Activated CD4-positive, alpha-beta T cell treated with anti-CD3 and anti-CD28 coated beads, Interleukin-2, amount 10 ng/mL, durations not matched to agents 24 days and 14 days (primary cell): ENCODE measurements around the gene MYOM1. TPM values are rescaled to one million over a fixed set of nuclear protein-coding genes. Genes with fewer than 3 reads are reported as not detected.
"Not testable (repeated sequence)": the region's sequence is repeated elsewhere in the genome, so short reads cannot be mapped to it uniquely, and the experiment has no call there.

Source experiments
- DNase-seq: peaks from one replicate; pipeline ENCODE4 v3.0.0; 2022
- H3K27ac Mint-ChIP-seq: one replicate; pipeline ENCODE4 v1.8.0; 2022; ENCODE audit warnings: mild to moderate bottlenecking, mixed read lengths
- H3K27me3 Mint-ChIP-seq: one replicate; pipeline ENCODE4 v1.8.0; 2022; ENCODE audit warnings: mixed read lengths
- H3K36me3 Mint-ChIP-seq: one replicate; pipeline ENCODE4 v1.8.0; 2022; ENCODE audit warnings: low read depth, mild to moderate bottlenecking, mixed read lengths
- H3K4me1 Mint-ChIP-seq: one replicate; pipeline ENCODE4 v1.8.0; 2021; ENCODE audit warnings: mixed read lengths
- H3K4me3 Mint-ChIP-seq: one replicate; pipeline ENCODE4 v1.8.0; 2022; ENCODE audit warnings: mild to moderate bottlenecking, moderate library complexity, mixed read lengths
- H3K9me3 Mint-ChIP-seq: one replicate; pipeline ENCODE4 v1.8.0; 2021; ENCODE audit warnings: mixed read lengths
- intact Hi-C: fragments of 100-400 bp; cut with micrococcal nuclease; formaldehyde crosslinking; loops from one replicate; pipeline ENCODE4 v1.15.1; 2023
- total RNA-seq: library from RNA; stranded (reverse); gene quantifications from 2 replicates; pipeline ENCODE4 v1.2.3, GENCODE V29; 2022

The MYOM1 gene
- total RNA-seq, 1 donor from 2014 or later, result 0.75 TPM

DNA sequence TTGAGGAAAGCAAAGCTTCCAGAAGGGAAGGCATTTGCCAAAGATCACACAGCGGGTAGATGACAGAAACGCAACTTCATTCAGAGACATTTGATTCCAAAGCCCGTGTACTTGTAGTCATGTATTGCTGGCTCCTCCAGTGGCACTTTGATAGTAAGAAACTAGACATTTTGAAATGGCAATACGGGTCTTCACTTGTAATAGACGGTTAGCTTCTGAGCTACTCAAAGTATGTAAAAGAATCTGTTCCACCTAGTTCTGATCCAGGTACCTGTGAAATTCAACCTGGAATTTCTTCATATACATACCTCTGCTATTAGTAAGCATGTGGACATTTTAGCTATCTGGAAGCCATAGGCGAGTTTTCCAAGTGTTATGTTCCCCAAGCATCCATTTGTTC, 1.7 kb upstream of the MYOM1 start:
- peaks cover 3% of the 10 kb centered on the region for H3K27me3 Mint-ChIP-seq
- H3K9me3 Mint-ChIP-seq, result no peaks in the 10 kb centered on the region
- peaks cover 2% of the 10 kb centered on the region for H3K4me1 Mint-ChIP-seq
- H3K4me3 Mint-ChIP-seq, result no peak overlapping the region
- H3K27ac Mint-ChIP-seq, result no peak overlapping the region
- intact Hi-C loops, result no loop called here
- DNase-seq, result peak; percentile 45
- H3K36me3 Mint-ChIP-seq, result no peaks in the 10 kb centered on the region

GRCh38 chr18:3220868-3221267, 1.1 kb upstream of the MYOM1 start:
- H3K36me3 Mint-ChIP-seq, H3K4me3 Mint-ChIP-seq, H3K27me3 Mint-ChIP-seq, intact Hi-C loops, H3K4me1 Mint-ChIP-seq, H3K9me3 Mint-ChIP-seq, H3K27ac Mint-ChIP-seq: not testable (repeated sequence)
- DNase-seq, result peak; percentile 37

- no peak overlapping the region for H3K4me3 Mint-ChIP-seq
- H3K4me1 Mint-ChIP-seq, result peaks cover 2% of the 10 kb centered on the region
- no peaks in the 10 kb centered on the region for H3K9me3 Mint-ChIP-seq
- intact Hi-C loops, result no loop called here
- DNase-seq, result peak; percentile 13
- peaks cover 3% of the 10 kb centered on the region for H3K27me3 Mint-ChIP-seq
- H3K27ac Mint-ChIP-seq, result no peak overlapping the region
- no peaks in the 10 kb centered on the region for H3K36me3 Mint-ChIP-seq
Measured at GRCh38 chr18:3219241-3219630, 532 bp downstream of the MYOM1 start.

- H3K27me3 Mint-ChIP-seq, result peaks cover 3% of the 10 kb centered on the region
- H3K9me3 Mint-ChIP-seq, result no peaks in the 10 kb centered on the region
- intact Hi-C loops, result no loop called here
- no peak overlapping the region for H3K4me3 Mint-ChIP-seq
- peaks cover 2% of the 10 kb centered on the region for H3K4me1 Mint-ChIP-seq
- H3K36me3 Mint-ChIP-seq, result no peaks in the 10 kb centered on the region
- peak; percentile 31 for DNase-seq
- H3K27ac Mint-ChIP-seq, result no peak overlapping the region
Measured at GRCh38 chr18:3218819-3219218, 949 bp downstream of the MYOM1 start.

DNA sequence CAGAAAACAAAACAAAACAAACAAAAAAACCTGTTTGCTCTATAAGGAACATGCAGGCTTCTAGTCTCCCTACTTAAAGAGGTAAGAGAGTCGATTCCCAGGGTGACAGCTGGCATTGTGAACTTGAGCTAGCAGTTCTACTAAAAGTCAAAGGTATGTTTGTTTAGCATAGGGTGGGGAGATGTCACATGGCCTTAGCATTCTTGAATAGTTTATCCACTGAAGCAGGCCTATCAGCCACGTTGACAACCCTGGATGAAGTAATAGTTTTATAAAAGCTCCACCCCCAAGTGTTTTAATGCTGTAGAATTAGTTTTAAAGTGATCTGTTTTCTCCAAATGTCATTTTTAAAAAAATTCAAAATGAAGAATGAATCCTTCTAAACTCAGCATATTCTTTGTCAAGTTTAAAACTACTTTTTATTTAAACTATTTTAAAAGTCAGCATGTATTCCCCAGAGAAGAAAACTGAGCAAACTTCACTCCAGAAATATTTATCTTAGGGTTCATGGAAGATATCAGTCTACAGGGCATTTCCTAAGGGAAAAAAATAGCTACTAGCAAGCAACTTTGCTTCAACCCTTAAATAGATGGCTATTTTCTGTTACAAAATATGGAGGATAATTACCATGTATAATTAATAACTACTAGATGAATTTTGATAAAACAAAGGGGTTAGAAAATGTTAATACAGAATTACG, 1.7 kb downstream of the MYOM1 start:
- no peak overlapping the region for H3K4me3 Mint-ChIP-seq

DNA sequence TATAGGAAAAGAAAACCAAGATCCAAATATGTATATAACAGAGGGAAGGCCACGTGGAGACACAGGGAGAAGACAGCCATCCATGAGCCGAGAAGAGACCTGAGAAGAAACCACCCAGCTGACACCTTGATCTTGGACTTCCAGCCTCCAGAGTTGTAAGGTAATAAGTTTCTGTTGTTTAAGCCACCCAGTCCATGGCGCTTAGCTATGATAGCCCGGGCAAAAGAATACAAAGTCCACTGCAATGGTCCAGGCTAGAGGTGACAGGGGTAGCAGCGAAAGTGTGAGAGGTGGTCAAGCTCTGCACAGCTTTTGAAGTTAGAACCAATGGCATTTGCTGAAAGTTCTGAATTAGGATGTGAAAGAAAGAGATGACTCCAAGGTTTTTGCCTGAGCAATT, 2.8 kb downstream of the MYOM1 start:
- no peak overlapping the region for H3K4me3 Mint-ChIP-seq
- peak; percentile 31 for DNase-seq
- H3K36me3 Mint-ChIP-seq, result no peaks in the 10 kb centered on the region
- H3K27ac Mint-ChIP-seq, result no peak overlapping the region
- H3K4me1 Mint-ChIP-seq, result peaks cover 8% of the 10 kb centered on the region
- peaks cover 2% of the 10 kb centered on the region for H3K27me3 Mint-ChIP-seq
- H3K9me3 Mint-ChIP-seq, result no peaks in the 10 kb centered on the region
- intact Hi-C loops, result no loop called here

More for the DNA sequence above, 1.7 kb downstream of the MYOM1 start:
- Mint-ChIP-seq H3K9me3 (no peaks in the 10 kb centered on the region), H3K27me3 (peaks cover 2% of the 10 kb centered on the region), H3K36me3 (no peaks in the 10 kb centered on the region), H3K27ac (no peak overlapping the region), H3K4me1 (peaks cover 5% of the 10 kb centered on the region)
- peak; percentile 34 for DNase-seq
- intact Hi-C loops, result no loop called here

DNA sequence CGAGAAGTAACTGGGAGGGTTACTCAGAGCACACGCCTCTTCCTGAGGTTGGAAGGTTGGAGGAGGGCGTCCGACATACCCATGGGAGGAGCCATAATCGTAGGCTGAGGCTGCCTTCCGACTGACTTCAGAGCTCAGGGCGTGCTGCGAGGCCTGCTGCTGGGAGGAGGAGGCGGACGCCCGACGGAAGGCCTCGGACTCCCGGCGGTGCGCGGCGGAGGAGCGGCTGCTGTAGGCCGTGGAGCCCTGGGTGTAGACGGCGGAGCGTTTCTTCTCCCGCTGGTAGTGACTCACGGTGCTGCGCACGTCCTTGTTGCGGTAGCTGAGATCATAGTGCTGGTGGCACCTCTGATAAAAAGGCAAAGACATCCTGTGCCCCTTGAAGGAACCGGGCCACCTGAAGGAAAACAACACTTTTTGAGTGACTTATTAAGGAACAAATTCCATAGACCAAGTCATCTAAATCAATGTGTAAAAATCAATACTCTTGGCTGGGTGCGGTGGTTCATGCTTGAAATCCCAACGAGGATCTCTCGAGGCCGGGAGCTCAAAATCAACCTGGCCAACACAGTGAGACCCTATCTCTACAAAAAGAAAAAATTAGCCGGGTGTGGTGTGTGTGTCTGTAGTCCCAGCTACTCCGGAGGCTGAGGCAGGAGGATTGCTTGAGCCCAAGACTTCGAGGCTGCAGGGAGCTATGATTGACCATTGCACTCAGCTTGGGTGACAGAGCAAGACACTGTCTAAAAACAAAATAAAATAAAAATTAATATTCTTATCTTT, 4.7 kb downstream of the MYOM1 start:
- intact Hi-C loops, result no loop called here
- H3K27ac Mint-ChIP-seq, result no peak overlapping the region
- H3K36me3 Mint-ChIP-seq, result no peaks in the 10 kb centered on the region
- H3K4me3 Mint-ChIP-seq, result no peak overlapping the region
- H3K9me3 Mint-ChIP-seq, result no peaks in the 10 kb centered on the region
- H3K27me3 Mint-ChIP-seq, result peaks cover 2% of the 10 kb centered on the region
- H3K4me1 Mint-ChIP-seq, result peaks cover 10% of the 10 kb centered on the region
- peak; percentile 49 for DNase-seq

DNA sequence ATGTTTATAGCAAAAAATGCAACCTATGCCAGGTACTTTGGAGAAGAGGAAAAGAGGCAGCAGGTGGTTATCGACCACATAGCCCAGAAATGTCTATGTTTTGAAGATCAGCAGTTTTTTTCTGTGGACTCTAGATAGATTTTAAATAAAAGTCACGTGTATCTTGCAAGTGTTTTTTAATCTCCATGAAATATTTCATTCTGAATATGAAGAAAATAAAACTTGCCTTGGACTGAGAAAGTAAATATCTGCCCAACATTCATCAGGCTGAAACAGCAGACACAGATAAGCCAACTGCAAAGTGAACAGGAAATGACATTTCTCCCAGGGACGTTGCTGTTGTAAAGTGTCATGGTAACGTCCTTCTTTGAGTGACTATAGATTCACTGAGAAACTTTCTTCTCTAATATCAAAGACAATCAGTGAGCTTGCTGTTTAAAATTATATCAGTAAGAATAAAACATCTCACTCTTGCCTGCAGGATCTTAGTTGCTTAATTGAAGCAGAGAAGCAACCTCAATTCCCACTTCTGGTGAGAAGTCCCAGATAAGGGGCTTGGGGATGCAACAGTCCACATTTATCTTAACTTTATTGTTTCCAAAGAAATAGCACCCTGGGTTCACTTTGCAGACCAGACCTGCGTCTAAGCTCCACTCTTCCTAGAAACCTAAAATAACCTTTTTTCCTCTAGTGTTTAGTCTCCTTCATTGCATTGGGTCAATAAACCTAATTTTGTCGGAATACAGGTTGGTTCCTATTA, 6.3 kb downstream of the MYOM1 start:
- Mint-ChIP-seq H3K27ac (no peak overlapping the region), H3K9me3 (no peaks in the 10 kb centered on the region), H3K4me3 (no peak overlapping the region), H3K4me1 (peaks cover 12% of the 10 kb centered on the region), H3K36me3 (no peaks in the 10 kb centered on the region), H3K27me3 (peaks cover 2% of the 10 kb centered on the region)
- intact Hi-C loops, result no loop called here
- DNase-seq, result peak; percentile 72

DNA sequence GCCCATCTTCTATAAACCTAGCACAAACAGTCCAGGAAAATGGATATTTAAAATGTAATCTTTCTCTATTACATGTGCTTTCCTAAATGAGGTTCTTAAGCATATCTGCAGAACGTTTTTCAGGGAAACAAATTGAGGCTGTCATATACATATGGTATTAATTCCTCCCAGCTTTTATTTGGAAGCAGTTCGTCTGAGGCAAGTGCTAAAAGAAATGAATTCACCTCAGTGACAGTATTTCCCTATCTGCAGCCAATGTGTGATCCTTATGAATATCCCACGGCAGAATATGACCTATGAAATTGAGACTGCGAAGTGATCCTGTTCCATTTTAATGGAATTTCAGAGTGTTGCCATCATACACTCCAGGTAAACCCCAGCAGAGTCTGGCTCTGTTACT, 7.1 kb downstream of the MYOM1 start:
- Mint-ChIP-seq H3K4me1 (peaks cover 12% of the 10 kb centered on the region), H3K4me3 (no peak overlapping the region), H3K27ac (no peak overlapping the region), H3K9me3 (no peaks in the 10 kb centered on the region), H3K36me3 (no peaks in the 10 kb centered on the region), H3K27me3 (peaks cover 2% of the 10 kb centered on the region)
- intact Hi-C loops, result no loop called here
- DNase-seq, result peak; percentile 43

DNA sequence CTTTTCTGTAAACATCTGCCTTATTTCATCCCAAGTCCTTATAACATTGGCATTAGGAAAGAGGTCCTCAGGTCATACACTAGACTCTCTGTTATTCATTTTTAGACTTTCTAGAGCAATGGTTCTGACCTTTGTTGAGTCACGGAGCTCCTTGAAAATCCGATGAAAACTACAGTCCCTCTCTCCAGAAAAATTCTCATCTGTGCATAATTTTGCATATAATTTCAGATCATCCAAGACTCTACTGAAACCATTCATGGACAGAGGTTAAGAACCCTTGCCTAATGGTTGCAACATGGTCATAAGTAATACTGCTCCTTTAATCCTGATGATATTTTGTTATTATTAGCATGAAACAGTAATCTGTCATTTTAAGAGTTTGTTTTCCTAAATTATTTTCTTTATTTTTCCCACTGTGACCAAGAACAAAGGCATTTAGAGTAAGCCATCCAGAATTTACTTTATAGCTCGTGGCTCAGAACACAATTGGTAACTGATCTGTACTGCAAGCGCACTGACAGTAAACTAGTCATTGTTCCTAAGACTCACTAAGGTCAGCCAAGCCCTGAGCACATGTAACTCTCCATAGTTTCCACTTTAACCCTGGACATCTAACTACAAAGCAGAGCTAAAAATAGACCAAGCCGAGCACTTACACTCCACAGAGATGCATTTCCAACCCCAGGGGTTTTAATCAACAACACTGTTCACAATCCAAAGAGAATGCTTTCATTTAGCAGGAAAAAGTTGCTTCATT, 8.4 kb downstream of the MYOM1 start:
- H3K27ac Mint-ChIP-seq, result no peak overlapping the region
- no peaks in the 10 kb centered on the region for H3K9me3 Mint-ChIP-seq
- DNase-seq, result peak; percentile 20
- no peaks in the 10 kb centered on the region for H3K27me3 Mint-ChIP-seq
- H3K36me3 Mint-ChIP-seq, result no peaks in the 10 kb centered on the region
- no peak overlapping the region for H3K4me3 Mint-ChIP-seq
- intact Hi-C loops, result no loop called here
- H3K4me1 Mint-ChIP-seq, result peaks cover 12% of the 10 kb centered on the region

DNA sequence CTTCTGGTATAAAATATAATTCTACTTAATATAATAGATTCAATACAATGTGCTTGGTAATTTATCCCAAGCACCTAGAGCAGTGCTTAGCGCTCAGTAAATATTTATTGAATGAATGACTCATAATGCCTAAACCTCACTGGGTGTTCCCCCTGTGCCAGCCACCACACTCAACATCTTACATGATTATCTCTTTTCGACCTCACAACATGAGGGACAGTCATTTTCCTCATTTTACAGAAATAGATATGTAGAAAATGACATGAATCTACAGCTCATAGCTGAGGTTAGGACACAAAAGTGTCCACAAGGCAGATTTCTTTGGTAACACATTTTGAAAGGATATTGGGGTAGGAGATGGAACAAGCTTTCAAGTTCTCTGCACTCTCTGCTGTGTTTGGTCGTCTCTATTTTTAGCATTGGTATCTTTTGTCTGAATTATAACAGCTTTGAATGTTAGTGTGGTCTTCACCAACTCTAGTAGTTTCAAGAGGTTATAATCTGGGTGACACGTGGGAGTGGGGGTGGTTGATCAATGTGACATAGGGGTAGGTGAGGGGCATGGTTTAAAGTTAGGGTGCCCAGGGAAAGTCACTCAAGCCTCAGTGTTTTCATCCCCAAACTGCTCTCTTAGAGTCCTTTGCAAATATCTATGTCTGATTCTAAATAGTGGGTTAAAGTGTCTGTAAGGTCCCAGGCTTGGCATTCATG, 9.8 kb downstream of the MYOM1 start:
- Mint-ChIP-seq H3K27me3 (no peaks in the 10 kb centered on the region), H3K36me3 (no peaks in the 10 kb centered on the region), H3K27ac (no peak overlapping the region), H3K9me3 (peaks cover 3% of the 10 kb centered on the region), H3K4me3 (no peak overlapping the region), H3K4me1 (peaks cover 12% of the 10 kb centered on the region)
- DNase-seq, result peak; percentile 52
- intact Hi-C loops, result no loop called here

- Mint-ChIP-seq H3K9me3 (peaks cover 16% of the 10 kb centered on the region), H3K4me3 (no peak overlapping the region), H3K36me3 (no peaks in the 10 kb centered on the region), H3K4me1 (peaks cover 4% of the 10 kb centered on the region), H3K27ac (no peak overlapping the region), H3K27me3 (peaks cover 2% of the 10 kb centered on the region)
- DNase-seq, result peak; percentile 53
- intact Hi-C loops, result no loop called here
Measured at GRCh38 chr18:3207565-3207964, 12.2 kb downstream of the MYOM1 start.

DNA sequence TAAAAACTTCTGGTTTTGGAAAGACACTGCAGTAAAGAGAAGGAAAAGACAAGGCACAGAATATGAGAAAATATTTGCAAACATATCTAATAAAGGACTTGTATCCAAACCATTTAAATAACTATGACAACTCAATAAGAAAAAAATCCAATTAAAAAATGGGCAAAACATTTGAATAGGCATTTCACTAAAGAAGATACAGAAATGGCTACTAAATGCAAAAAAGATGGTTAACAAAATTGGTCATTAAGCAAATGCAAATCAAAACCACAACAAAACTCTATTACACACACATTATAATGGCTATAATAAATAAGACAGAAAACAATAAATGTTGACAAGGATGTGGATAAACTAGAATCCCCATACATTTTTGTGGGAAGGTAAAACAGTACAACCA, 14.5 kb downstream of the MYOM1 start:
- H3K27ac Mint-ChIP-seq, result no peak overlapping the region
- H3K27me3 Mint-ChIP-seq, result peaks cover 2% of the 10 kb centered on the region
- no peak overlapping the region for H3K4me3 Mint-ChIP-seq
- peaks cover 4% of the 10 kb centered on the region for H3K4me1 Mint-ChIP-seq
- peaks cover 23% of the 10 kb centered on the region for H3K9me3 Mint-ChIP-seq
- H3K36me3 Mint-ChIP-seq, result no peaks in the 10 kb centered on the region
- intact Hi-C loops, result no loop called here
- no peak for DNase-seq
